Esophagus squamous epithelium (tissue), 5 donors: ENCODE results near the gene OR8G1. TPM values are rescaled to one million over a fixed set of nuclear protein-coding genes. Genes with fewer than 3 reads are reported as not detected.
A peak's percentile ranks its signal among the peaks of the same experiment; 100 is the strongest.

Experiments
- DNase-seq: peaks from one replicate; lab custom pipeline; 2025; lab: John Stamatoyannopoulos, UW
- H3K27ac ChIP-seq, 4 donors: fragments of 200-600 bp; sonication (generic); one replicate each; pipeline ENCODE4 v1.5.1; 2016 to 2019; ENCODE audit warnings: mild to moderate bottlenecking in 1 of 4
- H3K27me3 ChIP-seq, 4 donors: fragments of 200-600 bp; sonication (generic); 1 replicate in 3 of 4; 2 replicates in 1 of 4; pipeline versions ENCODE4 v1.5.1 to v1.6.0; 2017 to 2021; ENCODE audit warnings: antibody characterized with exemption in 1 of 4
- H3K36me3 ChIP-seq, 3 donors: fragments of 200-600 bp; sonication (generic); one replicate each; pipeline ENCODE4 v1.5.1; 2016 to 2019
- H3K4me1 ChIP-seq, 3 donors: fragments of 200-600 bp; sonication (generic); one replicate each; pipeline ENCODE4 v1.5.1; 2017 to 2019
- H3K4me3 ChIP-seq, 4 donors: fragments of 200-600 bp; sonication (generic); 1 replicate in 3 of 4; 2 replicates in 1 of 4; pipeline ENCODE4 v1.5.1; 2016 to 2019; ENCODE audit warnings: mild to moderate bottlenecking in 2 of 4, moderate library complexity in 1 of 4
- H3K9me3 ChIP-seq, 3 donors: fragments of 200-600 bp; sonication (generic); one replicate each; pipeline ENCODE4 v1.5.1; 2016 to 2019
- POLR2A ChIP-seq, 4 donors: fragments of 450-650 bp; IDR thresholded peaks; one replicate each; pipeline ENCODE4 v1.6.1; 2017; ENCODE audit warnings: antibody characterized with exemption in 4 of 4, mild to moderate bottlenecking in 4 of 4, moderate library complexity in 3 of 4
- WGBS, 2 donors: methylation state at CpG; one replicate each; pipeline ENCODE4 v1.1.5; 2018; 5-methylcytosine and 5-hydroxymethylcytosine counted together
- intact Hi-C: fragments of 100-400 bp; cut with DNase I; formaldehyde crosslinking; loops from one replicate; pipeline ENCODE4 v1.15.0; 2022
- total RNA-seq, 4 donors: library from RNA; depleted of rRNA; stranded (reverse); fragments of >200 nt; gene quantifications; one replicate each; pipeline ENCODE4 v1.1.0, GENCODE V29; 2016
- TF ChIP-seq, protein P1 (sequence below), 6 experiments: fragments of 450-650 bp in 4 of 6; fragments of 200-600 bp in 2 of 6; sonication (generic) in 2 of 6; IDR thresholded peaks; one replicate each; pipeline ENCODE4 v1.5.1; 2016 to 2019; ENCODE audit warnings: antibody characterized with exemption in 6 of 6, mild to moderate bottlenecking in 4 of 6, moderate library complexity in 4 of 6
- donor health status: DM: yes; HTN: yes; CAD: no.

Gene OR8G1, protein sequence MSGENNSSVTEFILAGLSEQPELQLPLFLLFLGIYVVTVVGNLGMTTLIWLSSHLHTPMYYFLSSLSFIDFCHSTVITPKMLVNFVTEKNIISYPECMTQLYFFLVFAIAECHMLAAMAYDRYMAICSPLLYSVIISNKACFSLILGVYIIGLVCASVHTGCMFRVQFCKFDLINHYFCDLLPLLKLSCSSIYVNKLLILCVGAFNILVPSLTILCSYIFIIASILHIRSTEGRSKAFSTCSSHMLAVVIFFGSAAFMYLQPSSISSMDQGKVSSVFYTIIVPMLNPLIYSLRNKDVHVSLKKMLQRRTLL
- total RNA-seq: not detected

DNA sequence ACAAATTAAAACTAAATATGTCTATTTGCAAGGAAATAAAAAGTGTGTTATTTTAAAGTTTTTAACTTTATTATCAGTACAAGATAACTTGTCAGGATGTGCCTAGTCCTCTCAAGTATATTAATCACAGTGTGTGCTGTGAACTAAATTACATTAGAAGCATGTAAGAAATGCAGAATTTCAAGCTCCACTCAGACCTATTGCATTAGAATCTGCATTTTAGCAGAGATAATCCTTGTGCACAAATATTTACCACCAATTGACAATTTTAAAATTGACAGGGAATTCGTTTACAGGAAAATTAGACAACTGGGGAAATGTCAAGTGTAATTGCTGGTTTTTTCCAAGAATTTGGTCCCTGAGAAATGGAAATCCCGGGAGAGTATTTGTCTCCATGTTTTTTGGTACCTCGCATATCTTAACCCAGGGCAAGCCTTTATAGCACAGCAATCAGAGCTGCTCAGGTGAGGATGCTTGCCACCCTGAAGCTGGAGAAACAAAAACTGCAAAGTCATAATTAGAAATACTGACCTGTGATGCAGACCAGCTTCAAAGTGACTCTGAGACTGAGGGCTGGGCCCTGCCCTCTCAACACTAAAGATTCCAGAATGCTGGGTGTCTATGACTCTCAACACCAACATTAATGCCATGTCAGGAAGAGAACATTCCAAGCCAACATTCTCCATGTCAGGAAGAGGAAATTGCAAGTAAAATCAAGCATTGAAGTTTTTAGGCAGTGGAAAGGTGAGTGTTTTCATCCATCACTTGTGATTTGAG lies at the start of gene OR8G1:
TSS of gene OR8G1 (plus strand) at position 475 of the 777 bp plus-strand sequence. CDS start 8,581 bp downstream, outside the sequence.
- intact Hi-C loops: no loop called here
- H3K27me3 ChIP-seq: no peaks in the 10 kb centered on the region
- H3K4me1 ChIP-seq: no peaks in the 10 kb centered on the region
- 41 to 57% methylated on average over 3 of the region's 3 CpGs for WGBS, 2 donors
- H3K9me3 ChIP-seq: no peaks in the 10 kb centered on the region
- no peaks in the 10 kb centered on the region for H3K36me3 ChIP-seq
- no peak within 1 kb of the TSS for H3K4me3 ChIP-seq
- DNase-seq: no peak
- no peak within 1 kb of the TSS for H3K27ac ChIP-seq
- TF ChIP-seq, protein P1, sequence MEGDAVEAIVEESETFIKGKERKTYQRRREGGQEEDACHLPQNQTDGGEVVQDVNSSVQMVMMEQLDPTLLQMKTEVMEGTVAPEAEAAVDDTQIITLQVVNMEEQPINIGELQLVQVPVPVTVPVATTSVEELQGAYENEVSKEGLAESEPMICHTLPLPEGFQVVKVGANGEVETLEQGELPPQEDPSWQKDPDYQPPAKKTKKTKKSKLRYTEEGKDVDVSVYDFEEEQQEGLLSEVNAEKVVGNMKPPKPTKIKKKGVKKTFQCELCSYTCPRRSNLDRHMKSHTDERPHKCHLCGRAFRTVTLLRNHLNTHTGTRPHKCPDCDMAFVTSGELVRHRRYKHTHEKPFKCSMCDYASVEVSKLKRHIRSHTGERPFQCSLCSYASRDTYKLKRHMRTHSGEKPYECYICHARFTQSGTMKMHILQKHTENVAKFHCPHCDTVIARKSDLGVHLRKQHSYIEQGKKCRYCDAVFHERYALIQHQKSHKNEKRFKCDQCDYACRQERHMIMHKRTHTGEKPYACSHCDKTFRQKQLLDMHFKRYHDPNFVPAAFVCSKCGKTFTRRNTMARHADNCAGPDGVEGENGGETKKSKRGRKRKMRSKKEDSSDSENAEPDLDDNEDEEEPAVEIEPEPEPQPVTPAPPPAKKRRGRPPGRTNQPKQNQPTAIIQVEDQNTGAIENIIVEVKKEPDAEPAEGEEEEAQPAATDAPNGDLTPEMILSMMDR (IDR thresholded peaks at IDR 0.05): no peak
- no peak for TF ChIP-seq POLR2A (IDR thresholded peaks at IDR 0.05)

DNA sequence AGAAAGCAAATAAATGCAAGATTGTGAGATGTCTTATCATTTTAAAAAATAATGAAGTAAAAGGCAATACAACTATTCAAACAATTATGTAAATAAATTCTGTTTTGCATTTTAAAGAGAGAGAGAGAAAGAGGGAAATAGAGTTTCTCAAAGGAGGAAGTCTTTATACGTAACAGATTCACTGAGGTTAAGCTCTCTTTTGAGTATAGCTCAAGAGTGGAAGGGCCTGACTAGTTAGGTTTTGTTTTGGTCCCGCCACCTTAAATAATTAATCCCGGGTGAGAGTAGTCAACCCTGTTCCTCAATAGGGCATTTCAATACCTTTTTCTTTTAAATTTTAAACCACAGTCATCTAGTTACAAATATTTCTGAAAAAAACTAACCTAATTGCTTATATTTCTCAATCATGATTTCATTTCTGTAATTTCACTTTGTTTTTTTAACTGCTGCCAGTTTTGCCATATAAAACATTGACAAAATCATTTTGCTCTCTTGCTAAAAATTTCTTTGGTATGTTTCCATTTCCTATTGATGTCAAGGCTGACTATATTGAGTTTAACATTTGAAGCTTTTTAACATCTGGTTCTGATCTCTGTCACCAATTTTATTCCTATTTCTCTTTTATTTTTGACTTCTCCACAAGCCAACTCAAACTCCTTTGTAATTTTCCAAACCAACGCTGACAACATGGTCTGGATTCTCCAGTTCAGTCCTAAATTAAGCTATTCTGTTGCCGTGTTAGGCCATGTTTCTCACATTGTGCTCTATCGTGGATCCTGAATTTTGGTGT lies 47.5 kb upstream of the OR8G1 start:
- no peaks in the 10 kb centered on the region for H3K27me3 ChIP-seq
- no peaks in the 10 kb centered on the region for H3K4me1 ChIP-seq
- H3K4me3 ChIP-seq: no peak overlapping the region
- no peak for DNase-seq
- intact Hi-C loops: loop anchor here (5.0 kb wide), 1 partner anchor 121 kb away; no protein-coding TSS in a partner anchor
- no peaks in the 10 kb centered on the region for H3K9me3 ChIP-seq
- no peaks in the 10 kb centered on the region for H3K36me3 ChIP-seq
- H3K27ac ChIP-seq: peak overlapping the region in 1 of 4 donors; percentile 1
- 35 to 48% methylated on average over 6 of the region's 6 CpGs for WGBS, 2 donors
- TF ChIP-seq, protein P1 (IDR thresholded peaks at IDR 0.05): no peak
- no peak for TF ChIP-seq POLR2A (IDR thresholded peaks at IDR 0.05)

DNA sequence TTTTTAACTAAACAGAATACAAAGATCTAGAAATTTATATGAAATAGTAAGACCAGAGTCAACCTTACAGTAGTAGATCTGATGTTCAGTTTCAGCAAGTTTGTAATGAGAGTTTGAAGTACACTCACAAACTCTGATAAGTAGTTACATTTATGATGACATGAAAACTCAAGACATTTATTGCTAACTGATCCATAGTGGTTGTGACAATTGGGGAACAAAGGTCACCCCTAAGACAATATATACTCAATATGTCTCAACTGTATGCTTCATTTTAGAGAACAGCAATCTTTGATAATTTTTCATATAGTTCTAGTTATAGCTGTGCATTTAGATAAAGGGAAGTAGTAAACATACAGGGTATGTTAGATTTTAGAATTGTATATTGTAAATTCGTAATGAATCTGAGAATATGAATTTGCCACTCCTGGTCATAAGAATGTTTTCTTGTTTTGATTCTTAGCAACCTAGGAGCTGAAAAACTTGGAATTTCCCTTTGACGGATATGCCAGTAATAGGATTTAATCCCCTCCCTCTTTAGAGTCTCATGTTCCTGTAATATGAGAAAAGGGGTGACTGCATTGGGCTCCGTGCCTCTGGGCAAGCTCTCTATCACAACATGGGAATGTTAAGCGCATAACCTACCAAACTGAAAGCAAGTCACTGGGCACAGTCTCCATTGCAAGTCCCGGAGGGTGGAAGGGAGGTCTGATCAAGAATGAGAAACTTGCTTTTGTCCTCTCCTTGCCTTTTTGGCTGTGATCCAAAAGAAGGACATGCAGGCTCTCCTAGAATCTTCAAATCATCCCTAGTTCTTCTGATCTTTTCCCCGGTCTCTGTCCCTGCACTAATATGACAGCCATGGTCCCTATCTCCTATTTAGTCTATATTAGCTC lies 46.4 kb upstream of the OR8G1 start:
- DNase-seq: no peak
- H3K4me1 ChIP-seq: no peaks in the 10 kb centered on the region
- H3K36me3 ChIP-seq: no peaks in the 10 kb centered on the region
- no peaks in the 10 kb centered on the region for H3K9me3 ChIP-seq
- no peak overlapping the region for H3K4me3 ChIP-seq
- WGBS, 2 donors: 43 to 45% methylated on average over 6 of the region's 6 CpGs
- H3K27me3 ChIP-seq: no peaks in the 10 kb centered on the region
- peak overlapping the region in 2 of 4 donors; percentile 1 to 10 for H3K27ac ChIP-seq
- intact Hi-C loops: loop anchor here (5.0 kb wide), 1 partner anchor 122 kb away; no protein-coding TSS in a partner anchor
- TF ChIP-seq, protein P1 (IDR thresholded peaks at IDR 0.05): no peak
- no peak for TF ChIP-seq POLR2A (IDR thresholded peaks at IDR 0.05)

DNA sequence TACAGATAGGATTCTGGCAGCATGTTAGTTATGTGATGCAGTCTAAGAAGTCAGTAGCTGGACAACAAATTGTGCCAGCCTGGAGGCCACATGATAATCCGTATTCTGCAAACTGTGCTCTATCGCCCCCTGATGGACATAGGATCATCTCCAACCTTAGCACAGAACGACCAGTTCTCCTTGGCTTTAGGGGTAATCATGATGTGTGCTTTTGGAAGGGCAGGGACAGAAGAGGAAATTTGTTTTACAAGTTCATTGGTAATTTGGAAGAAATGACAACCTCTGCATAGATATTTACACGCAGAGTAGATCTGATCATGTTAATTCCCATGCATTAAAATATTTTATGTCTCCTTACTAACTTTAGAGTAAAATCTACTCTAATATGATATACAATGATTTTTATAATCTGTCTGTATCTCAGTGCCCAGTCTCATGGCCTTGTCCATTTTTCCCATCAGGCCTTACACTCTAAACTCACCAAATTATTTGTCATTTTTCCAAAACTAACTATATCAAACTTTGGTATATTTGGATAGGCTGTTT lies 45.6 kb upstream of the OR8G1 start:
- Histone ChIP-seq H3K27ac (peak overlapping the region in 1 of 4 donors; percentile 10), H3K9me3 (no peaks in the 10 kb centered on the region), H3K27me3 (no peaks in the 10 kb centered on the region), H3K36me3 (no peaks in the 10 kb centered on the region), H3K4me3 (no peak overlapping the region), H3K4me1 (no peaks in the 10 kb centered on the region)
- no peak for TF ChIP-seq POLR2A (IDR thresholded peaks at IDR 0.05)
- TF ChIP-seq, protein P1 (IDR thresholded peaks at IDR 0.05): peak in 5 of 6 experiments; percentile 37 to 69 (median 62)
- intact Hi-C loops: no loop called here
- 15 to 26% methylated on average over 2 to 4 of the region's 4 CpGs for WGBS, 2 donors
- no peak for DNase-seq
